GM19452 (cell line): ENCODE measurements around the gene PHC2.

Experiments
- ATAC-seq: cut with Tn5 transposase; IDR thresholded peaks from one replicate; pipeline ENCODE4 v1.9.1; 2021; ENCODE audit not compliant: unreplicated experiment

PHC2 gene

DNA sequence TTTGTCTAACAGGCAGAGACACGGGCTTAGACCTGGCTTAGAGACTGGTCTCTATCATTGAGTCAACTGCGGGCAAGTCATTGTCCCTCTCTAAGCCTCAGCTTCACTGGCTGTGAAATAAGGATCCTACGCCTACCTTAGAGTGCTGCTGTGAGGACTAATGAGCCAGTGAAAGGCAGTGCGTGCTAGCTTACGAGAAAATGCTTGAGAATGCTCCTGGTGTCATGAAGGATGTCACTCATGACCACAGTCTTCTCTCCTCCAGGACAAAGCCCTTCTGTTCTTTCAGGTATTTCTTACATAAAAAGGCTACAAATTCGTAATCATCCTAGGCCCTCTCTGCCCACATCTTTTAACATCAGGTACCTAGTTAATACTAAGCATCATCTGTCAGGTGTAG is 93.5 kb downstream of the PHC2 start:
- ATAC-seq, result no peak

- ATAC-seq, result no peak
These were observed 94.3 kb downstream of the PHC2 start for GRCh38 chr1:33336580-33336979.

GRCh38 chr1:33335020-33335419 is 95.9 kb downstream of the PHC2 start:
- ATAC-seq, result no peak

DNA sequence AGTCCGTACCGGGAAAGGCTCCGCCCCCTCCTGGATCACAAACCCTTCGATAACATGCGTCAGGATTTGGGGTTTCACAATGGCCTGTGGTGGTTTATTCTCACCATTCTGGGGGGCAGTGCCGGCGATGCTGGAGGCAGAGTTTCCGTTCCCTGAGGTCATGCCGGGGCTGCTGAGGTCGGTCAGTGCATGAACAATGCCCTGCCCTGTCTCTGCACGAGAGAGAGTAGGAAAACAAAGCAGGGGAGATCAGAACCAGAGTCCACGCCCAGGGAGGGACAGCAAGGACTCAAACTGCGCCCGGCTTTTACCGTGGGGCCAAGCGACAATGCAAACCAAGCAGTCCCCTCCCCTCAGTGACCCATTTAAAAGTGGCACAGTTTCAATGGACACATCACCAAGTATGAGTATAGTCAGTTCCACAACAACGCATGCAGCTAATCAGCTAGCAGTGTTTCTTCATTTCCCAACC is 96.8 kb downstream of the PHC2 start:
- ATAC-seq, result no peak

- no peak for ATAC-seq
These were observed 98.0 kb downstream of the PHC2 start for GRCh38 chr1:33332881-33333280.

DNA sequence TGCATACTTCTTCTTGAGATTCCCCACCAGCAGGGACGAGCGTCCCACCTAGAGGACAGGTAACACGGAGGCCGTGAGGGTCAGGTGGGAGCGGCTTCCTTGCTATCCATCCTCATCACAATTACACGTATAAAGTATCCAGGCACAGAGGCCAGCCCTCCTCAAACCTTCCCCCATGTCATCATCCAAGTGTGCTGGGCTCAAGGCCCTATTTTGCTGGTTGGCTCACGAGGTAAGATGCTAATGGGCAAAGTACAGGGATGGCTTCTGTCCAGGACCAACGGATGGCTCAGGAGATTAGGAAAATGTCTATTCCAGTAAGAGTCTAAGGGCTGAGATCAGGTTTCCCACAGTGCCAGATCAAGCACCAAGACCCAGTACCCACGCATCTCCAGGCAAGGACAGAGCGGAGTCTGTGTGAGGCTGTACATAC is 98.5 kb downstream of the PHC2 start:
- no peak for ATAC-seq

DNA sequence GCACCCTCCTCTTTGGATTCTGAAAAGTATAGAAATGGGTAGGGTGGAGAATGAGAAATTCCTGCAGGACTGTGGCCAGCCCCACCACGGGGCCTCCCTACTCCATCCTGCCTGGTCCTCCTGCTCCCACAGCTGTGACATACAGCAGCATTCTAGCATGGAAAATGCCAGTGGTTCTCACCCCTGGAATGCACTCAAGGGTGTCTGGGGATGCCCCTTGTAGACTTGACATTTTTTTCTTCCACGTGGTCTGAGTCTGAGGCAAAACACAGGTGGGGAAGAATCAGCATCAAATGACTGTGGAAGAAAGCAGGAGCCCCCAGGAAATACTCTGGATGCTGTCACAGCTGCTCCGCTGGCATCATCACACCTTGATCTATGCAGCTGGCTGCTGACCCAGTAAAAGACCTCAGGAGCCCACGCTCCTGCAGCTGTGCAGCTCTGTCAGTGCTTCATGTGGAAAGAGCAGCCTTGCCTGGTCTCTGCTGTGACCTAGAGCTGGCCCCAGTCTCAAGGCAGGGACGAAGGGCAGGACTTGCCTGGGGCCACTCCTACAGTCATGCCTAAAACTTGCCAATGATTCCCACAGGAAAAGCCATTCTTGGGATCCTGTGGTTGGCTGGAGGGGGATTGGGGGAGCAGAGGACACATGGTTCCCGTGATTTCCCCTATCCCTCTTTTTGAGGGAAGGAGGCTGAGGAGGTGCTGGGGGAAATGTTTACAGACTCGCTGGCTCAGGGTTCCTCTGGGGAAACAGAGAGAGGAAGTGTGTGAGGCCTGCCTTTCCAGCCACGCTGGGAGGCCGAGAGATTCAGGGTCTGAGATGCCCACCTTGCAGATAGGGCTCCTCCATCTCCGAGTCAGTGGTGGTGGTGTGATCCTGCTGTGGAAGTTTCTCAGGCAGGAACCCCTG is 99.2 kb downstream of the PHC2 start:
- no peak for ATAC-seq

GRCh38 chr1:33330906-33331305 is 100.0 kb downstream of the PHC2 start:
- ATAC-seq, result no peak

GRCh38 chr1:33330361-33330890 is 100.5 kb downstream of the PHC2 start:
- ATAC-seq, result no peak

- no peak for ATAC-seq
These were observed 101.1 kb downstream of the PHC2 start for GRCh38 chr1:33329600-33330305.

GRCh38 chr1:33328817-33329216 is 102.1 kb downstream of the PHC2 start:
- no peak for ATAC-seq

- no peak for ATAC-seq
These were observed 103.1 kb downstream of the PHC2 start for GRCh38 chr1:33327587-33328325.

DNA sequence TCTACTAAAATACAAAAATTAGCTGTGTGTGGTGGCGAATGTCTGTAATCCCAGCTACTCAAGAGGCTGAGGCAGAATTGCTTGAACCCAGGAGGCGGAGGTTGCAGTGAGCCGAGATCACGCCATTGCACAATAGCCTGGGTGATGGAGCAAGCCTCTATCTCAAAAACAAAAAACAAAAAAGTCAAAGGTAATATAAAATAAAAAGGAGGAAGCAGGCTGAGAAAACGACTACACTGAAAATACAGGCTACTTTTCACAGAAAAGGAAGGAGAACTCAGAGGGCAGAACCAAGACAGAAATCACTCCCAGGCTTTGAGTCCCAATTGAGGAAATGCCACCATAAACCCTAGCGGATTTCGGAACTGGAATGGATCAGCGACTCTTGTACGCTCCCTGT is 104.1 kb downstream of the PHC2 start:
- no peak for ATAC-seq

- no peak for ATAC-seq
These were observed 106.0 kb downstream of the PHC2 start for GRCh38 chr1:33324677-33325575.

DNA sequence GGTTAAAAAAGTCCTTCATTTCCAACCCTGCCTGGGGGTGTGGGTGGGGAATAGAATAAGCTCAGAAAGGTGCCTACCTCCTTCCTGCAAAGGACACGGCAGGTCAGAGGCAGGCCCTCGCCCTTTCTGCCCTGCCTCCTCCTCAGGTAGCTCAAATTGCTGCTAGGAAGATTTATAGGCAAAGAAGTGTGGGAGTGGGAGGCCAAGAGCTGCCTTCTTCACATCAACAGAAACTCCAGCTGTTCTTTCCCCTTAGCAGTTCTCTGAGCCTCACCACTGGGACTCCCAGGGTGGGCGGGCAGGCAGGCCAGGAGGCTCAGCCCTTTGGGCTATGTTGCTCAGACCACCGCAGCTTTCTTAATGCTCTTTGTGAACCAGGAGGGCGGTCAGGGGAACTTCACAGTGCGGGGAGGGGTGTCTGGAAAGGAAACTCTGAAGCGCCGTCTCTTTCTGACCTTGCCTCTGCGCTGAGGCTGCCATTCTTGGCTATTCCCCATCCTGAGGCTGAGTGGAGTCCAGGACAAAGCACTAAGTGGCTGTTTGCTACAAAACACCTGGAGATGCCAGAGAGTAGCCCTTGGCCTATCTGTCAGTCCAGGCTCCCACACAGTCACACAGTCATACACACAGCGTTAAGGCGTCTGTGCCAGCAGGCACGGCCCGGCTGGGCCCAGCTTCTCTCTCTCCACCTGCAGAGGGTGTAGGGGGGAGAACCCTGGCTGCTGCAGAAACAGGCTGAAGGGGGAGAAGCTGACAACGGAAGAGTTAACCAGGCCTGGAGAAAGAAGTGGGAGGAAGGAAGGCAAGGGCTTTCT is 107.0 kb downstream of the PHC2 start:
- no peak for ATAC-seq

DNA sequence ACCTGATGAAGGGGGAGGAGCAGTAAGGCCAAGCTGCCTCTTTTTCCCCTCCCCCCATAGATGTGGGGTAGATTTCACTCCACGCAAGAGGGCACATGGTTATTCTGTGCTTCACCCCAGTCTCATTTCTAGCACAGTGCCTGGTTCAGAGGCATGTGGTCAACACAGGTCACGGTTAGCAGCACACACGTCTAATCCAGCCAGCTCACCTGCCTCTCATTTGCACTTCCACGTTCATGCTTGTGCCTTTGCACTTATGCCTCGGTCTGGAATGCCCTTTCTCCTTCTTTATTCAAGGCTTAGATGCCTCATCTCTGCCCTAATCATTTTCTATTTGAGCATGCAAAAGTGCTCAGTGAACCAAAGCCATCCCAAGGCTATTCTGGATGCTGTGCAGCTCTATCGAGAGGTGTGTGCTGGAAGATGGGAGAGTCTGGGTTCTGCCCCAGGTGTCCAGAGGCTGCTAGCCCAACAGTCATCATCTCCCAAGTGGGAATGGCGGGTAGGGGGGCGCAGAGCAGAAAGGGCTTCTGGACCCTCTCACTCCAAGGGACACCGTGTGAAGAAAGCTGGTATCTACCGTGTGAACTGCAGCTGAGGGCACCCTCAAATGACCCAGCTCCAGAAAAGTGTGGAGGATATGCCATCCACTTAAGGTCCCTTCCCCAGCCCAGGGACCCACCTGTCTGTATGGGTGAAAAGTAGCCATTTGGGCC is 107.9 kb downstream of the PHC2 start:
- no peak for ATAC-seq

DNA sequence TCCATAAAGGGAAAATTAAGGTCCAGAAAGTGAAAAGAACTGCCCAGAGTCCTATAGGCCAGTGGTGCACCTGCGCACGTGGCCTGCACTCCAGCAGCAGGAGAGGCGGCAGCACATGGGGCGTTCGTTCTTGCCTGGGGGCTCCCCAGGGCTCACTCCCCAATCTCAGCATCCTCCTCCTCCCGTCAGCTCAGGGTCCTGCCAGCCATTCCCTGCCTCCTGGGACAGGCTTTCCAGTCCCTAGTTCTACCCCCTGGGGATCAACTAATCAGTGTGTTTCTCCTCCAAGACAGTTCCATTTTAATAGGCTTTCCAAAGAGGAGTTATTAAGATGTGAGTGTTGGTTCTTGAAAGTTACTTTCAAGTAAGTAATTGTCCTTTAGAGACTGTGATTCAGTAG is 108.8 kb downstream of the PHC2 start:
- ATAC-seq, result no peak

DNA sequence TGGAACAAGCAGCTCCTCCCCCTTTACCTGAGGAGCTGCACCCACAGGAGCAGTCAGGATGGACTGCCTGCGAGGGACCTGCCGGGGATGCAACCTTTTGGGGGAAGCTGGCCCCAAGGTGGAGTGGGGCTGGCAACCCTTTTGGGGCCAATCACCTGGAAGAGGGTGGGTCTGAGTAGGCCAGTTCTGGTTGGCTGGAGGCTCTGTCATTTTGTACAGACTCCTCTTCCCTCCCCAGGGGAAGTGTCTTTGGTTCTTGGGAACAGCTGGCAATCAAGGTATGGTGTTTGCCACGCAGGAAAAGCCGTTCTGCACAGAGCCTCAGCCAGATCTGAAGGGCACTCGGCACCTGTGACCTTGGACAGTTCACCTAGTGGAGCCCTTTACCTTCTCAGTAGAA is 109.7 kb downstream of the PHC2 start:
- no peak for ATAC-seq
